ENCODE measurements around the gene SOX13. TPM values are rescaled to one million over a fixed set of nuclear protein-coding genes. Genes with fewer than 3 reads are reported as not detected.

The SOX13 gene
- total RNA-seq, 1 donor from 2014 or later, result 7.4 TPM

GRCh38 chr1:204062106-204062505 lies 10.8 kb upstream of the SOX13 start:
- DNase-seq (ENCODE audit: low read depth in 2 of 2), result no peak

GRCh38 chr1:204065174-204065985 lies 7.5 kb upstream of the SOX13 start:
- peak in 1 of 2 donors; percentile 24 for DNase-seq (ENCODE audit: low read depth in 2 of 2)

GRCh38 chr1:204065986-204066300 lies 7.0 kb upstream of the SOX13 start:
- no peak for DNase-seq (ENCODE audit: low read depth in 2 of 2)

- DNase-seq (ENCODE audit: low read depth in 2 of 2), result no peak
Measured at GRCh38 chr1:204067935-204068334, 5.0 kb upstream of the SOX13 start.

- no peak for DNase-seq (ENCODE audit: low read depth in 2 of 2)
Measured at GRCh38 chr1:204069887-204070286, 3.0 kb upstream of the SOX13 start.

GRCh38 chr1:204070895-204071294 lies 2.0 kb upstream of the SOX13 start:
- no peak for DNase-seq (ENCODE audit: low read depth in 2 of 2)

GRCh38 chr1:204073837-204074273 lies 940 bp downstream of the SOX13 start:
- peak in 1 of 2 donors; percentile 39 for DNase-seq (ENCODE audit: low read depth in 2 of 2)

- DNase-seq (ENCODE audit: low read depth in 2 of 2), result peak; percentile 45 to 76
Measured at GRCh38 chr1:204074274-204075138, 1.6 kb downstream of the SOX13 start.

- peak in 1 of 2 donors; percentile 29 for DNase-seq (ENCODE audit: low read depth in 2 of 2)
Measured at GRCh38 chr1:204075139-204075521, 2.2 kb downstream of the SOX13 start.

GRCh38 chr1:204075890-204076846 lies 3.3 kb downstream of the SOX13 start:
- no peak for DNase-seq (ENCODE audit: low read depth in 2 of 2)

- DNase-seq (ENCODE audit: low read depth in 2 of 2), result no peak
Measured at GRCh38 chr1:204076891-204077290, 4.0 kb downstream of the SOX13 start.

GRCh38 chr1:204077979-204078696 lies 5.2 kb downstream of the SOX13 start:
- no peak for DNase-seq (ENCODE audit: low read depth in 2 of 2)

- DNase-seq (ENCODE audit: low read depth in 2 of 2), result no peak
Measured at GRCh38 chr1:204079608-204079999, 6.7 kb downstream of the SOX13 start.

GRCh38 chr1:204080163-204080903 lies 7.4 kb downstream of the SOX13 start:
- peak in 1 of 2 donors; percentile 34 for DNase-seq (ENCODE audit: low read depth in 2 of 2)

GRCh38 chr1:204081164-204081790 lies 8.4 kb downstream of the SOX13 start:
- DNase-seq (ENCODE audit: low read depth in 2 of 2), result no peak

GRCh38 chr1:204081791-204082513 lies 9.0 kb downstream of the SOX13 start:
- no peak for DNase-seq (ENCODE audit: low read depth in 2 of 2)

- no peak for DNase-seq (ENCODE audit: low read depth in 2 of 2)
Measured at GRCh38 chr1:204083491-204083890, 10.6 kb downstream of the SOX13 start.

GRCh38 chr1:204084247-204084772 lies 11.4 kb downstream of the SOX13 start:
- DNase-seq (ENCODE audit: low read depth in 2 of 2), result no peak

GRCh38 chr1:204085876-204086275 lies 13.0 kb downstream of the SOX13 start:
- no peak for DNase-seq (ENCODE audit: low read depth in 2 of 2)
